Mucosa of rectum (tissue), 2 donors: ENCODE measurements around the gene ARHGAP1.
"Not testable (repeated sequence)": the region's sequence is repeated elsewhere in the genome, so short reads cannot be mapped to it uniquely, and the experiment has no call there.

Experiments used
- H3K27ac ChIP-seq, 2 donors: one replicate each; pipeline ENCODE4 v1.7.0; 2013; ENCODE audit warnings: inconsistent platforms in 2 of 2, low read depth in 2 of 2, low read length in 2 of 2
- H3K27me3 ChIP-seq, 2 donors: one replicate each; pipeline ENCODE4 v1.7.0; 2013; ENCODE audit warnings: low read length in 2 of 2; ENCODE audit not compliant: control insufficient read depth in 2 of 2, insufficient read depth in 2 of 2
- H3K36me3 ChIP-seq, 2 donors: one replicate each; pipeline ENCODE4 v1.7.0; 2013; ENCODE audit warnings: low read length in 2 of 2; ENCODE audit not compliant: control insufficient read depth in 2 of 2, insufficient read depth in 2 of 2
- H3K4me1 ChIP-seq, 2 donors: one replicate each; pipeline ENCODE4 v1.7.0; 2013; ENCODE audit warnings: low read length in 2 of 2, mild to moderate bottlenecking in 1 of 2; ENCODE audit not compliant: control insufficient read depth in 2 of 2, insufficient read depth in 2 of 2
- H3K4me3 ChIP-seq, 2 donors: one replicate each; pipeline ENCODE4 v1.7.0; 2013; ENCODE audit warnings: low read length in 2 of 2
- H3K9ac ChIP-seq, 2 donors: one replicate each; pipeline ENCODE4 v1.7.0; 2013; ENCODE audit warnings: low read length in 2 of 2, low read depth in 1 of 2, mild to moderate bottlenecking in 1 of 2
- H3K9me3 ChIP-seq, 2 donors: one replicate each; pipeline ENCODE4 v1.7.0; 2013; ENCODE audit warnings: low read length in 2 of 2; ENCODE audit not compliant: control insufficient read depth in 2 of 2
- donor health status: healthy.
- donor health status: Normal muscosa, but diverticular disease.

ARHGAP1 gene

GRCh38 chr11:46711303-46711702, 10.9 kb upstream of the ARHGAP1 start:
- Histone ChIP-seq H3K27me3 (no peaks in the 10 kb centered on the region), H3K9ac (no peak overlapping the region)

GRCh38 chr11:46710821-46711269, 10.4 kb upstream of the ARHGAP1 start:
- H3K4me1 ChIP-seq = no peaks in the 10 kb centered on the region
- peak overlapping the region; percentile 50 to 61 for H3K27ac ChIP-seq
- peaks cover 12 to 14% of the 10 kb centered on the region in 2 donors for H3K36me3 ChIP-seq
- H3K9ac ChIP-seq = no peak overlapping the region
- no peaks in the 10 kb centered on the region for H3K27me3 ChIP-seq
- H3K9me3 ChIP-seq = no peaks in the 10 kb centered on the region
- H3K4me3 ChIP-seq = no peak overlapping the region

More at GRCh38 chr11:46711303-46711702, 10.9 kb upstream of the ARHGAP1 start:
- H3K4me1 ChIP-seq = no peaks in the 10 kb centered on the region
- no peak overlapping the region for H3K4me3 ChIP-seq
- peaks cover 9 to 11% of the 10 kb centered on the region in 2 donors for H3K36me3 ChIP-seq
- H3K27ac ChIP-seq = peak overlapping the region; percentile 50 to 61
- H3K9me3 ChIP-seq = no peaks in the 10 kb centered on the region

GRCh38 chr11:46709351-46709750, 8.9 kb upstream of the ARHGAP1 start:
- H3K9ac ChIP-seq, H3K4me1 ChIP-seq, H3K27ac ChIP-seq, H3K9me3 ChIP-seq, H3K27me3 ChIP-seq, H3K4me3 ChIP-seq: not testable (repeated sequence)
- peaks cover 26 to 28% of the 10 kb centered on the region in 2 donors for H3K36me3 ChIP-seq

DNA sequence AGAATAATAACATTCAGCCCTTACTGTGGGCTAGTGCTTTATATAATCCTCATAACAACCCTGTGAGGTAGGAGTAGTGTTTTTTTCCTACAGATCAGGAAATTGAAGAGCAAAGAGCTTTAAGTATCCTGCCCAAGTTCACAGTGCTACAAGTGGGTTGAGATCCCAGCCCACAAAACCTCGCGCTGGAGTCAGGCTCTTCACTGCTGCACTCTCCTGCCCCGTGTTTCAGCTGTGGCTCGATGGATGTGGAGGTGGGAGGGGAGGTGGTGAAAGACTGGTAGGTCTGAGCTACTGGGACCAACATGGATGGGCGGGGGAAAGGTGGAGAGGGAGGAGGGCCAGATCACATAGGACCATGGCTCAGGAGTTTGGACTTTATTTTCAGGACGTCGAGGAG, 6.5 kb upstream of the ARHGAP1 start:
- Histone ChIP-seq H3K9ac (no peak overlapping the region), H3K4me3 (no peak overlapping the region), H3K27me3 (no peaks in the 10 kb centered on the region), H3K36me3 (peaks cover 43 to 46% of the 10 kb centered on the region in 2 donors), H3K27ac (no peak overlapping the region), H3K4me1 (peaks cover under 1 to 6% of the 10 kb centered on the region in 2 donors), H3K9me3 (no peaks in the 10 kb centered on the region)

GRCh38 chr11:46705070-46705688, 4.8 kb upstream of the ARHGAP1 start:
- H3K4me3 ChIP-seq = no peak overlapping the region
- no peak overlapping the region for H3K27ac ChIP-seq
- no peak overlapping the region for H3K9ac ChIP-seq
- no peaks in the 10 kb centered on the region for H3K27me3 ChIP-seq
- peaks cover 5 to 10% of the 10 kb centered on the region in 2 donors for H3K4me1 ChIP-seq
- H3K9me3 ChIP-seq = no peaks in the 10 kb centered on the region
- peaks cover 43 to 46% of the 10 kb centered on the region in 2 donors for H3K36me3 ChIP-seq

GRCh38 chr11:46701078-46701654, 747 bp upstream of the ARHGAP1 start:
- Histone ChIP-seq H3K9ac (peak overlapping the region; percentile 87 to 93), H3K36me3 (peaks cover 39 to 40% of the 10 kb centered on the region in 2 donors), H3K4me1 (peaks cover 18 to 32% of the 10 kb centered on the region in 2 donors), H3K4me3 (peak overlapping the region; percentile 100), H3K9me3 (no peaks in the 10 kb centered on the region), H3K27me3 (no peaks in the 10 kb centered on the region), H3K27ac (peak overlapping the region; percentile 91 to 93)

GRCh38 chr11:46698597-46698996, 1.8 kb downstream of the ARHGAP1 start:
- H3K36me3 ChIP-seq = peaks cover 41% of the 10 kb centered on the region in 2 donors
- H3K27ac ChIP-seq = no peak overlapping the region
- H3K27me3 ChIP-seq = no peaks in the 10 kb centered on the region
- no peak overlapping the region for H3K9ac ChIP-seq
- no peaks in the 10 kb centered on the region for H3K9me3 ChIP-seq
- peak overlapping the region in 1 of 2 donors; percentile 15 for H3K4me3 ChIP-seq
- peaks cover 18 to 32% of the 10 kb centered on the region in 2 donors for H3K4me1 ChIP-seq

GRCh38 chr11:46697723-46698122, 2.7 kb downstream of the ARHGAP1 start:
- Histone ChIP-seq H3K36me3 (peaks cover 36 to 37% of the 10 kb centered on the region in 2 donors), H3K9ac (peak overlapping the region in 1 of 2 donors; percentile 8)

DNA sequence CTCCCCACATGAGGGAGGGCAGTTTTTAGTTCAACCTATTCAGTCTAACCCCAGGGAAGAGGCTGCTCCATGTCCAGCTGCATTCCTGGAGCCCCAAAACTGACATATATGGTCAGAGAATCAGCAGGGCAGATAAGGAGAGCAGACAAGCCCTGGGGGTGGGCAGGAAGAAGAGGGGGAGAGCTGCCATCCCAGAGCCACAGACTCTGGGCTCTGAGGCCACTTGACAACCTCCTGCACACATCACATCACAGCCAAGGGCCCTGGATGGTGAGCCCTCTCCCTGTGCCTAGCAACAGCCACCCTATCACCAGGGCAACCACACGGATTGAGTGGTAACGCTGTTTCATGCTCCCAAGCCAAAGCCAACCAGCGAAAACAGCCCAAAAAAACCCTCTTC, 3.1 kb downstream of the ARHGAP1 start:
- no peak overlapping the region for H3K4me3 ChIP-seq
- H3K27me3 ChIP-seq = no peaks in the 10 kb centered on the region
- H3K27ac ChIP-seq = no peak overlapping the region
- peaks cover 18 to 27% of the 10 kb centered on the region in 2 donors for H3K4me1 ChIP-seq
- H3K36me3 ChIP-seq = peaks cover 34 to 35% of the 10 kb centered on the region in 2 donors
- peak overlapping the region in 1 of 2 donors; percentile 8 for H3K9ac ChIP-seq
- H3K9me3 ChIP-seq = no peaks in the 10 kb centered on the region

More at GRCh38 chr11:46697723-46698122, 2.7 kb downstream of the ARHGAP1 start:
- H3K27me3 ChIP-seq = no peaks in the 10 kb centered on the region
- H3K4me3 ChIP-seq = no peak overlapping the region
- no peak overlapping the region for H3K27ac ChIP-seq
- peaks cover 18 to 29% of the 10 kb centered on the region in 2 donors for H3K4me1 ChIP-seq
- no peaks in the 10 kb centered on the region for H3K9me3 ChIP-seq

GRCh38 chr11:46696212-46696558, 4.2 kb downstream of the ARHGAP1 start:
- H3K36me3 ChIP-seq = peaks cover 39 to 43% of the 10 kb centered on the region in 2 donors
- peaks cover 13 to 22% of the 10 kb centered on the region in 2 donors for H3K4me1 ChIP-seq
- H3K4me3 ChIP-seq = no peak overlapping the region
- no peak overlapping the region for H3K9ac ChIP-seq
- H3K27ac ChIP-seq = no peak overlapping the region
- no peaks in the 10 kb centered on the region for H3K27me3 ChIP-seq
- H3K9me3 ChIP-seq = no peaks in the 10 kb centered on the region
